ENCODE results near the gene MAP2K5. TPM values are rescaled to one million over a fixed set of nuclear protein-coding genes. Genes with fewer than 3 reads are reported as not detected.

Gene MAP2K5
- total RNA-seq, 1 donor from 2014 or later: 11.6 TPM

DNA sequence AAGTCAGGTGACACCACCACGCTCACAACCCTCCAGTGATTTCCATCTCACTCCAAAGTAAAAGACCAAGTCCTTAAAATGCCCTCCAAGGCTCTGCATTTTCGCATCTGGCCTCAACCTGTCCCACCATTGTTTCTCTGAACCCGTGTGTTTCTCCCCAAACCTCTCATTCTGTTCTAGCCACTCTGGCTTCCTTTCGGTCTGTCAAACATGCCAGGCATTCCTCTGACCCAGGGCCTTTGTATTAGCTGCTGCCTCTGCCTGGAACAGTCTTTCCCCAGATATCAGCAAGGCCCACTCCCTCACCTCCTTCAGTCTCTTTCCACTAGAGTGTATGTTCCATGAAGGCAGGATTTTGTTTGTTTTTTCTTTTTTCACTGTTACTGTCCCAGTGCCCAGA, 16.0 kb downstream of the MAP2K5 start:
- H3K36me3 Mint-ChIP-seq (ENCODE audit: low read depth, unreplicated experiment): peaks cover 24% of the 10 kb centered on the region
- no peaks in the 10 kb centered on the region for H4K20me1 ChIP-seq (ENCODE audit: insufficient read depth, low read length)
- no peak overlapping the region for H3K4me3 Mint-ChIP-seq (ENCODE audit: unreplicated experiment)
- no peaks in the 10 kb centered on the region for H3K4me1 ChIP-seq (ENCODE audit: insufficient read depth, low read length)
- no peak overlapping the region for H3K4me3 ChIP-seq (ENCODE audit: insufficient read depth, low read depth, low read length)
- H3K36me3 ChIP-seq (ENCODE audit: insufficient read depth, low read length): no peaks in the 10 kb centered on the region
- H3K9me3 ChIP-seq (ENCODE audit: insufficient read depth, low read depth, low read length): no peaks in the 10 kb centered on the region
- H2AFZ ChIP-seq (ENCODE audit: low read depth, low read length): no peak overlapping the region
- no peaks in the 10 kb centered on the region for H3K27me3 Mint-ChIP-seq (ENCODE audit: low read depth, unreplicated experiment)
- H3K27me3 ChIP-seq (ENCODE audit: insufficient read depth, low read length): no peaks in the 10 kb centered on the region
- no peak overlapping the region for H3K27ac ChIP-seq (ENCODE audit: low read depth, low read length)
- H3K9ac ChIP-seq (ENCODE audit: low read length): no peak overlapping the region
- TF ChIP-seq EZH2 (IDR thresholded peaks at IDR 0.05; ENCODE audit: insufficient read depth, low read length): no peak
- TF ChIP-seq, protein P1, sequence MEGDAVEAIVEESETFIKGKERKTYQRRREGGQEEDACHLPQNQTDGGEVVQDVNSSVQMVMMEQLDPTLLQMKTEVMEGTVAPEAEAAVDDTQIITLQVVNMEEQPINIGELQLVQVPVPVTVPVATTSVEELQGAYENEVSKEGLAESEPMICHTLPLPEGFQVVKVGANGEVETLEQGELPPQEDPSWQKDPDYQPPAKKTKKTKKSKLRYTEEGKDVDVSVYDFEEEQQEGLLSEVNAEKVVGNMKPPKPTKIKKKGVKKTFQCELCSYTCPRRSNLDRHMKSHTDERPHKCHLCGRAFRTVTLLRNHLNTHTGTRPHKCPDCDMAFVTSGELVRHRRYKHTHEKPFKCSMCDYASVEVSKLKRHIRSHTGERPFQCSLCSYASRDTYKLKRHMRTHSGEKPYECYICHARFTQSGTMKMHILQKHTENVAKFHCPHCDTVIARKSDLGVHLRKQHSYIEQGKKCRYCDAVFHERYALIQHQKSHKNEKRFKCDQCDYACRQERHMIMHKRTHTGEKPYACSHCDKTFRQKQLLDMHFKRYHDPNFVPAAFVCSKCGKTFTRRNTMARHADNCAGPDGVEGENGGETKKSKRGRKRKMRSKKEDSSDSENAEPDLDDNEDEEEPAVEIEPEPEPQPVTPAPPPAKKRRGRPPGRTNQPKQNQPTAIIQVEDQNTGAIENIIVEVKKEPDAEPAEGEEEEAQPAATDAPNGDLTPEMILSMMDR (IDR thresholded peaks at IDR 0.05; ENCODE audit: insufficient read depth, low read depth, low read length): no peak
- peak overlapping the region; percentile 55 for H3K27ac Mint-ChIP-seq (ENCODE audit: unreplicated experiment)
- FAIRE-seq (no peak), DNase-seq (ENCODE audit: low read depth) (no peak)
- H3K4me2 ChIP-seq (ENCODE audit: low read length): no peak overlapping the region
- H3K9me3 Mint-ChIP-seq (ENCODE audit: unreplicated experiment): peaks cover 5% of the 10 kb centered on the region
- no peaks in the 10 kb centered on the region for H3K4me1 Mint-ChIP-seq (ENCODE audit: low read depth, unreplicated experiment)
- H3K79me2 ChIP-seq (ENCODE audit: insufficient read depth, low read length): no peaks in the 10 kb centered on the region

DNA sequence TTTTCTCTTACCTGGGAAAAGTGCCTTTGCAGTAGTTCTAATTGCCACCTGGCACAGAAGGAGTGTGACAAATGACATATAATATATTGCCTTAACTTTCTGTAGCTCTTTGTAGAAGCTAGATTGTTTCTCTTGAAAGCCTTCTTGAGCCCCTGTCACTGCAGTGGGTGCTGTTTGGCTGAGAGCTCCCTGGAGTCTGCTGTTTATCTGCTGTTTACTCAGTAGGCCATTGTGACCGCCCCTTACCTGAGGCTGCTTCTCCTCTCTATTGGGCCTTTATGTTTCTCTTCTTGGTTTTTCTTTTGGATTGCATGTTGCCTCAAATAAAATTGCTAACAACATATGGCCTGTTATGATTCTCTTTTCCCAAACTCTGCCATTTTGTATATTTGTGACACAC, 16.7 kb downstream of the MAP2K5 start:
- Mint-ChIP-seq H3K27me3 (ENCODE audit: low read depth, unreplicated experiment) (no peaks in the 10 kb centered on the region), H3K4me1 (ENCODE audit: low read depth, unreplicated experiment) (no peaks in the 10 kb centered on the region), H3K9me3 (ENCODE audit: unreplicated experiment) (peaks cover 5% of the 10 kb centered on the region), H3K36me3 (ENCODE audit: low read depth, unreplicated experiment) (peaks cover 24% of the 10 kb centered on the region), H3K4me3 (ENCODE audit: unreplicated experiment) (no peak overlapping the region), H3K27ac (ENCODE audit: unreplicated experiment) (no peak overlapping the region)
- Histone ChIP-seq H3K79me2 (ENCODE audit: insufficient read depth, low read length) (no peaks in the 10 kb centered on the region), H3K4me2 (ENCODE audit: low read length) (no peak overlapping the region), H2AFZ (ENCODE audit: low read depth, low read length) (no peak overlapping the region), H3K4me3 (ENCODE audit: insufficient read depth, low read depth, low read length) (no peak overlapping the region), H3K27ac (ENCODE audit: low read depth, low read length) (no peak overlapping the region), H4K20me1 (ENCODE audit: insufficient read depth, low read length) (no peaks in the 10 kb centered on the region), H3K9me3 (ENCODE audit: insufficient read depth, low read depth, low read length) (no peaks in the 10 kb centered on the region), H3K9ac (ENCODE audit: low read length) (no peak overlapping the region), H3K36me3 (ENCODE audit: insufficient read depth, low read length) (no peaks in the 10 kb centered on the region), H3K4me1 (ENCODE audit: insufficient read depth, low read length) (no peaks in the 10 kb centered on the region), H3K27me3 (ENCODE audit: insufficient read depth, low read length) (no peaks in the 10 kb centered on the region)
- no peak for TF ChIP-seq EZH2 (IDR thresholded peaks at IDR 0.05; ENCODE audit: insufficient read depth, low read length)
- TF ChIP-seq, protein P1 (IDR thresholded peaks at IDR 0.05; ENCODE audit: insufficient read depth, low read depth, low read length): no peak
- DNase-seq (ENCODE audit: low read depth): no peak
- FAIRE-seq: no peak

DNA sequence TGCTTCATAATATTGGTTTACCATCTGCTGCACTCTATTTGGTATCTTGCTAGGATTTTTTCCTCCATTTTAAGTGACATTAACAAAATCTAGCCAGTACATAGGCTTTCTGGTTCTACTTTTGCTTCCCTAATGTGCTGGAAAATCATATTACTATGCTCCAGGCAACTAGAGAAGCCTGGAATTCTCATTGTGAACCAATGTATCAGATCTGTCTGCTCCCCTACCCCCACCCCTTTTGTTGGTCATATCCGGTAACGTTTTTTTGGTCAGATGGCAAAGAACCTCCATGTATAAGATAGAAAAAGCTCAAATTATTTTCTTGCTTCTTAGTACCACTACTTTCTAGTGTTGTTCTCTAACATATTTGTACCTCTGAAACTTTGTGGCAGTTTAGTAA, 17.1 kb downstream of the MAP2K5 start:
- no peak overlapping the region for H3K27ac ChIP-seq (ENCODE audit: low read depth, low read length)
- no peak overlapping the region for H3K27ac Mint-ChIP-seq (ENCODE audit: unreplicated experiment)
- no peaks in the 10 kb centered on the region for H3K4me1 ChIP-seq (ENCODE audit: insufficient read depth, low read length)
- no peaks in the 10 kb centered on the region for H3K79me2 ChIP-seq (ENCODE audit: insufficient read depth, low read length)
- H3K27me3 ChIP-seq (ENCODE audit: insufficient read depth, low read length): no peaks in the 10 kb centered on the region
- H3K4me3 Mint-ChIP-seq (ENCODE audit: unreplicated experiment): no peak overlapping the region
- H3K4me1 Mint-ChIP-seq (ENCODE audit: low read depth, unreplicated experiment): peaks cover 1% of the 10 kb centered on the region
- no peak for DNase-seq (ENCODE audit: low read depth)
- TF ChIP-seq, protein P1 (IDR thresholded peaks at IDR 0.05; ENCODE audit: insufficient read depth, low read depth, low read length): no peak
- TF ChIP-seq EZH2 (IDR thresholded peaks at IDR 0.05; ENCODE audit: insufficient read depth, low read length): no peak
- H3K9me3 Mint-ChIP-seq (ENCODE audit: unreplicated experiment): peaks cover 5% of the 10 kb centered on the region
- H3K36me3 ChIP-seq (ENCODE audit: insufficient read depth, low read length): no peaks in the 10 kb centered on the region
- peaks cover 24% of the 10 kb centered on the region for H3K36me3 Mint-ChIP-seq (ENCODE audit: low read depth, unreplicated experiment)
- no peaks in the 10 kb centered on the region for H3K9me3 ChIP-seq (ENCODE audit: insufficient read depth, low read depth, low read length)
- no peak overlapping the region for H3K9ac ChIP-seq (ENCODE audit: low read length)
- no peak overlapping the region for H2AFZ ChIP-seq (ENCODE audit: low read depth, low read length)
- no peaks in the 10 kb centered on the region for H4K20me1 ChIP-seq (ENCODE audit: insufficient read depth, low read length)
- H3K27me3 Mint-ChIP-seq (ENCODE audit: low read depth, unreplicated experiment): no peaks in the 10 kb centered on the region
- H3K4me3 ChIP-seq (ENCODE audit: insufficient read depth, low read depth, low read length): no peak overlapping the region
- no peak overlapping the region for H3K4me2 ChIP-seq (ENCODE audit: low read length)
- no peak for FAIRE-seq

All from astrocyte (in vitro differentiated cells and primary cell).